ENCODE measurements around the gene TRIP11. TPM values are rescaled to one million over a fixed set of nuclear protein-coding genes. Genes with fewer than 3 reads are reported as not detected.

TRIP11 gene
- total RNA-seq, 1 experiment from 2014 or later = 65.8 TPM

- H3K9me3 Mint-ChIP-seq (ENCODE audit: unreplicated experiment) = no peaks in the 10 kb centered on the region
- CTCF ChIA-PET = interaction anchor here (0.6 to 1.7 kb wide), 5 partner anchors 14 to 296 kb away, joined by 3 to 9 read pairs (median 4); no protein-coding TSS in a partner anchor
- no TSS peak for BruUV-seq (replicated peaks)
- TF ChIP-seq CTCF (IDR thresholded peaks at IDR 0.05; ENCODE audit: unreplicated experiment) = no peak
- peaks cover 17% of the 10 kb centered on the region for H3K4me1 Mint-ChIP-seq (ENCODE audit: insufficient read depth, unreplicated experiment)
- H3K36me3 Mint-ChIP-seq (ENCODE audit: insufficient read depth, unreplicated experiment) = no peaks in the 10 kb centered on the region
- no peak for DNase-seq (ENCODE audit: unreplicated experiment)
- H3K4me3 Mint-ChIP-seq (ENCODE audit: unreplicated experiment) = no peak overlapping the region
- POLR2A ChIA-PET = no interaction called here
- no peak overlapping the region for H3K27ac Mint-ChIP-seq (ENCODE audit: low read depth, unreplicated experiment)
- H3K27me3 Mint-ChIP-seq (ENCODE audit: insufficient read depth, unreplicated experiment) = no peaks in the 10 kb centered on the region
- intact Hi-C loops (cut with micrococcal nuclease) = no loop called here
Measured at GRCh38 chr14:91925001-91925726, 114.7 kb downstream of the TRIP11 start.

- H3K9me3 Mint-ChIP-seq (ENCODE audit: unreplicated experiment) = no peaks in the 10 kb centered on the region
- POLR2A ChIA-PET = no interaction called here
- H3K4me3 Mint-ChIP-seq (ENCODE audit: unreplicated experiment) = no peak overlapping the region
- intact Hi-C loops (cut with micrococcal nuclease) = no loop called here
- peaks cover 4% of the 10 kb centered on the region for H3K36me3 Mint-ChIP-seq (ENCODE audit: insufficient read depth, unreplicated experiment)
- TF ChIP-seq CTCF (IDR thresholded peaks at IDR 0.05; ENCODE audit: unreplicated experiment) = no peak
- no peaks in the 10 kb centered on the region for H3K27me3 Mint-ChIP-seq (ENCODE audit: insufficient read depth, unreplicated experiment)
- H3K4me1 Mint-ChIP-seq (ENCODE audit: insufficient read depth, unreplicated experiment) = peaks cover 5% of the 10 kb centered on the region
- no peak overlapping the region for H3K27ac Mint-ChIP-seq (ENCODE audit: low read depth, unreplicated experiment)
- DNase-seq (ENCODE audit: unreplicated experiment) = no peak
- no TSS peak for BruUV-seq (replicated peaks)
- CTCF ChIA-PET = interaction anchor here (1.2 kb wide), 1 partner anchor 271 kb away, joined by 5 read pairs; no protein-coding TSS in a partner anchor
Measured at GRCh38 chr14:91920526-91920925, 119.3 kb downstream of the TRIP11 start.

- DNase-seq (ENCODE audit: unreplicated experiment) = no peak
- Mint-ChIP-seq H3K36me3 (ENCODE audit: insufficient read depth, unreplicated experiment) (peaks cover 4% of the 10 kb centered on the region), H3K4me1 (ENCODE audit: insufficient read depth, unreplicated experiment) (peaks cover 2% of the 10 kb centered on the region), H3K27ac (ENCODE audit: low read depth, unreplicated experiment) (no peak overlapping the region), H3K9me3 (ENCODE audit: unreplicated experiment) (no peaks in the 10 kb centered on the region), H3K27me3 (ENCODE audit: insufficient read depth, unreplicated experiment) (no peaks in the 10 kb centered on the region), H3K4me3 (ENCODE audit: unreplicated experiment) (no peak overlapping the region)
- intact Hi-C loops (cut with micrococcal nuclease) = no loop called here
- POLR2A ChIA-PET = no interaction called here
- TF ChIP-seq CTCF (IDR thresholded peaks at IDR 0.05; ENCODE audit: unreplicated experiment) = no peak
- no TSS peak for BruUV-seq (replicated peaks)
- CTCF ChIA-PET = interaction anchor here (0.7 kb wide), 1 partner anchor 270 kb away, joined by 3 read pairs; no protein-coding TSS in a partner anchor
Measured at GRCh38 chr14:91919814-91920213, 120.0 kb downstream of the TRIP11 start.

GRCh38 chr14:91918186-91918883 lies 121.5 kb downstream of the TRIP11 start:
- Mint-ChIP-seq H3K4me1 (ENCODE audit: insufficient read depth, unreplicated experiment) (no peaks in the 10 kb centered on the region), H3K27me3 (ENCODE audit: insufficient read depth, unreplicated experiment) (no peaks in the 10 kb centered on the region), H3K4me3 (ENCODE audit: unreplicated experiment) (no peak overlapping the region), H3K9me3 (ENCODE audit: unreplicated experiment) (no peaks in the 10 kb centered on the region), H3K27ac (ENCODE audit: low read depth, unreplicated experiment) (no peak overlapping the region), H3K36me3 (ENCODE audit: insufficient read depth, unreplicated experiment) (peaks cover 4% of the 10 kb centered on the region)
- ChIA-PET CTCF (interaction anchor here (0.6 kb wide), 1 partner anchor 53 kb away, joined by 8 read pairs; no protein-coding TSS in a partner anchor), POLR2A (interaction anchor here (1.0 kb wide), 1 partner anchor 20 kb away, joined by 3 read pairs; no protein-coding TSS in a partner anchor)
- no peak for TF ChIP-seq CTCF (IDR thresholded peaks at IDR 0.05; ENCODE audit: unreplicated experiment)
- no TSS peak for BruUV-seq (replicated peaks)
- DNase-seq (ENCODE audit: unreplicated experiment) = no peak
- intact Hi-C loops (cut with micrococcal nuclease) = no loop called here

Data from MCF 10A (cell line).